Thyroid gland (tissue), 4 donors: ENCODE data around the gene LRRC3B.

Experiments used
- POLR2A ChIP-seq, 2 donors: fragments of 450-650 bp; IDR thresholded peaks; one replicate each; pipeline ENCODE4 v1.6.1; 2017; ENCODE audit warnings: antibody characterized with exemption in 2 of 2, mild to moderate bottlenecking in 2 of 2, moderate library complexity in 1 of 2
- TF ChIP-seq, protein P1 (sequence below), 6 experiments: fragments of 200-600 bp in 3 of 6; fragments of 450-650 bp in 3 of 6; sonication (generic) in 3 of 6; IDR thresholded peaks; one replicate each; pipeline ENCODE4 v1.5.1; 2016 to 2019; ENCODE audit warnings: antibody characterized with exemption in 6 of 6, mild to moderate bottlenecking in 2 of 6, inconsistent platforms in 1 of 6, moderate library complexity in 1 of 6

GRCh38 chr3:26757978-26758377 lies 135.4 kb downstream of the LRRC3B start:
- TF ChIP-seq, protein P1, sequence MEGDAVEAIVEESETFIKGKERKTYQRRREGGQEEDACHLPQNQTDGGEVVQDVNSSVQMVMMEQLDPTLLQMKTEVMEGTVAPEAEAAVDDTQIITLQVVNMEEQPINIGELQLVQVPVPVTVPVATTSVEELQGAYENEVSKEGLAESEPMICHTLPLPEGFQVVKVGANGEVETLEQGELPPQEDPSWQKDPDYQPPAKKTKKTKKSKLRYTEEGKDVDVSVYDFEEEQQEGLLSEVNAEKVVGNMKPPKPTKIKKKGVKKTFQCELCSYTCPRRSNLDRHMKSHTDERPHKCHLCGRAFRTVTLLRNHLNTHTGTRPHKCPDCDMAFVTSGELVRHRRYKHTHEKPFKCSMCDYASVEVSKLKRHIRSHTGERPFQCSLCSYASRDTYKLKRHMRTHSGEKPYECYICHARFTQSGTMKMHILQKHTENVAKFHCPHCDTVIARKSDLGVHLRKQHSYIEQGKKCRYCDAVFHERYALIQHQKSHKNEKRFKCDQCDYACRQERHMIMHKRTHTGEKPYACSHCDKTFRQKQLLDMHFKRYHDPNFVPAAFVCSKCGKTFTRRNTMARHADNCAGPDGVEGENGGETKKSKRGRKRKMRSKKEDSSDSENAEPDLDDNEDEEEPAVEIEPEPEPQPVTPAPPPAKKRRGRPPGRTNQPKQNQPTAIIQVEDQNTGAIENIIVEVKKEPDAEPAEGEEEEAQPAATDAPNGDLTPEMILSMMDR (IDR thresholded peaks at IDR 0.05) = no peak
- no peak for TF ChIP-seq POLR2A (IDR thresholded peaks at IDR 0.05)
